Upper lobe of left lung (tissue), 6 donors: ENCODE measurements around the gene FAM98A. TPM values are rescaled to one million over a fixed set of nuclear protein-coding genes. Genes with fewer than 3 reads are reported as not detected.

Source experiments
- ATAC-seq, 2 donors: fragments of 200-7000 bp; cut with Tn5 transposase; one replicate each; pipeline ENCODE4 v1.9.1; 2022; ENCODE audit warnings: mild to moderate bottlenecking in 2 of 2, moderate library complexity in 2 of 2; ENCODE audit not compliant: low FRiP score in 2 of 2
- DNase-seq, 2 donors: peaks; one replicate each; pipeline ENCODE4 v3.0.0-alpha.2; 2019 to 2020
- H3K27ac ChIP-seq, 4 donors: fragments of 200-600 bp; sonication (generic); one replicate each; pipeline ENCODE4 v1.5.1; 2016 to 2019
- H3K27me3 ChIP-seq, 4 donors: fragments of 200-600 bp; sonication (generic); one replicate each; pipeline ENCODE4 v1.5.1; 2017 to 2019
- H3K36me3 ChIP-seq, 4 donors: fragments of 200-600 bp; sonication (generic); one replicate each; pipeline ENCODE4 v1.5.1; 2016 to 2019
- H3K4me1 ChIP-seq, 4 donors: fragments of 200-600 bp; sonication (generic); one replicate each; pipeline ENCODE4 v1.5.1; 2018 to 2019
- H3K4me3 ChIP-seq, 4 donors: fragments of 200-600 bp; sonication (generic); one replicate each; pipeline ENCODE4 v1.5.1; 2017 to 2019; ENCODE audit warnings: mild to moderate bottlenecking in 2 of 4, moderate library complexity in 1 of 4
- H3K9me3 ChIP-seq, 4 donors: fragments of 200-600 bp; sonication (generic); one replicate each; pipeline ENCODE4 v1.5.1; 2018 to 2019
- CTCF ChIP-seq, 6 experiments: fragments of 450-650 bp in 4 of 6; fragments of 200-600 bp in 2 of 6; sonication (generic) in 2 of 6; IDR thresholded peaks; one replicate each; pipeline ENCODE4 v1.5.1; 2016 to 2019; ENCODE audit warnings: antibody characterized with exemption in 6 of 6
- EP300 ChIP-seq, 4 donors: sonication (generic); formaldehyde crosslinking; IDR thresholded peaks; one replicate each; pipeline ENCODE4 v1.5.1; 2017; ENCODE audit warnings: antibody characterized with exemption in 4 of 4, control low read depth in 2 of 4
- POLR2A ChIP-seq, 4 donors: fragments of 450-650 bp; IDR thresholded peaks; one replicate each; pipeline ENCODE4 v1.5.1; 2016 to 2017; ENCODE audit warnings: antibody characterized with exemption in 4 of 4, mild to moderate bottlenecking in 2 of 4
- POLR2AphosphoS5 ChIP-seq, 2 donors: sonication (generic); formaldehyde crosslinking; IDR thresholded peaks; one replicate each; pipeline ENCODE4 v1.5.1; 2017; ENCODE audit warnings: antibody characterized with exemption in 2 of 2
- WGBS, 2 donors: methylation state at CpG; one replicate each; pipeline ENCODE4 v1.1.5; 2017 to 2018; 5-methylcytosine and 5-hydroxymethylcytosine counted together
- total RNA-seq, 6 donors: library from RNA; depleted of rRNA in 4 of 6; stranded (reverse); fragments of >200 nt in 4 of 6; gene quantifications; one replicate each; pipeline versions ENCODE4 v1.1.0 to v1.2.1, GENCODE V29; 2016 to 2021
- donor health status: DM: no; HTN: no; CAD: no; lungs with moderate emphysema.
- donor health status: DM: no; HTN: yes; CAD: no; lungs with severe emphysema.

FAM98A gene
- total RNA-seq, 6 donors from 2014 or later = 9.0 to 66.3 (median 26.4) TPM

GRCh38 chr2:33607905-33608304, 8.8 kb upstream of the FAM98A start:
- DNase-seq (no peak), ATAC-seq (no peak)
- 78 to 86% methylated on average over 2 of the region's 2 CpGs for WGBS, 2 donors
- Histone ChIP-seq H3K27me3 (no peaks in the 10 kb centered on the region), H3K9me3 (no peaks in the 10 kb centered on the region), H3K4me1 (no peaks in the 10 kb centered on the region), H3K27ac (no peak overlapping the region), H3K36me3 (no peaks in the 10 kb centered on the region), H3K4me3 (no peak overlapping the region)
- TF ChIP-seq POLR2A (IDR thresholded peaks at IDR 0.05) (no peak), POLR2AphosphoS5 (IDR thresholded peaks at IDR 0.05) (no peak), EP300 (IDR thresholded peaks at IDR 0.05) (no peak), CTCF (IDR thresholded peaks at IDR 0.05) (no peak)

GRCh38 chr2:33607251-33607721, 8.2 kb upstream of the FAM98A start:
- Histone ChIP-seq H3K27me3 (no peaks in the 10 kb centered on the region), H3K9me3 (no peaks in the 10 kb centered on the region), H3K36me3 (no peaks in the 10 kb centered on the region), H3K27ac (no peak overlapping the region), H3K4me1 (no peaks in the 10 kb centered on the region), H3K4me3 (no peak overlapping the region)
- no peak for ATAC-seq
- WGBS, 2 donors = 60 to 61% methylated on average over 4 of the region's 4 CpGs
- TF ChIP-seq POLR2AphosphoS5 (IDR thresholded peaks at IDR 0.05) (no peak), EP300 (IDR thresholded peaks at IDR 0.05) (no peak), POLR2A (IDR thresholded peaks at IDR 0.05) (no peak), CTCF (IDR thresholded peaks at IDR 0.05) (no peak)
- no peak for DNase-seq

- DNase-seq (no peak), ATAC-seq (no peak)
- H3K36me3 ChIP-seq = no peaks in the 10 kb centered on the region
- no peaks in the 10 kb centered on the region for H3K9me3 ChIP-seq
- H3K27ac ChIP-seq = no peak overlapping the region
- WGBS, 2 donors = 96% methylated on average over 6 to 7 of the region's 7 CpGs
- H3K4me1 ChIP-seq = no peaks in the 10 kb centered on the region
- H3K27me3 ChIP-seq = no peaks in the 10 kb centered on the region
- H3K4me3 ChIP-seq = no peak overlapping the region
- TF ChIP-seq CTCF (IDR thresholded peaks at IDR 0.05) = no peak
- no peak for TF ChIP-seq EP300 (IDR thresholded peaks at IDR 0.05)
- no peak for TF ChIP-seq POLR2A (IDR thresholded peaks at IDR 0.05)
- no peak for TF ChIP-seq POLR2AphosphoS5 (IDR thresholded peaks at IDR 0.05)
Measured at GRCh38 chr2:33606622-33607021, 7.5 kb upstream of the FAM98A start.

- 87 to 91% methylated on average over 4 of the region's 4 CpGs for WGBS, 2 donors
- TF ChIP-seq POLR2A (IDR thresholded peaks at IDR 0.05) = no peak
- no peak for TF ChIP-seq POLR2AphosphoS5 (IDR thresholded peaks at IDR 0.05)
- TF ChIP-seq CTCF (IDR thresholded peaks at IDR 0.05) = no peak
- TF ChIP-seq EP300 (IDR thresholded peaks at IDR 0.05) = no peak
- Histone ChIP-seq H3K4me1 (no peaks in the 10 kb centered on the region), H3K36me3 (no peaks in the 10 kb centered on the region), H3K27me3 (no peaks in the 10 kb centered on the region), H3K4me3 (no peak overlapping the region), H3K27ac (no peak overlapping the region), H3K9me3 (no peaks in the 10 kb centered on the region)
- DNase-seq = peak in 1 of 2 donors; percentile 15
- no peak for ATAC-seq
Measured at GRCh38 chr2:33606100-33606499, 7.0 kb upstream of the FAM98A start.

GRCh38 chr2:33605056-33605455, 6.0 kb upstream of the FAM98A start:
- Histone ChIP-seq H3K9me3 (no peaks in the 10 kb centered on the region), H3K27me3 (no peaks in the 10 kb centered on the region), H3K27ac (no peak overlapping the region), H3K4me3 (no peak overlapping the region), H3K4me1 (peaks cover 0 to 1% (median 0%) of the 10 kb centered on the region in 4 donors), H3K36me3 (no peaks in the 10 kb centered on the region)
- 80 to 87% methylated on average over 6 of the region's 6 CpGs for WGBS, 2 donors
- ATAC-seq (no peak), DNase-seq (no peak)
- TF ChIP-seq POLR2A (IDR thresholded peaks at IDR 0.05) (no peak), POLR2AphosphoS5 (IDR thresholded peaks at IDR 0.05) (no peak), EP300 (IDR thresholded peaks at IDR 0.05) (no peak), CTCF (IDR thresholded peaks at IDR 0.05) (no peak)
